GM12873 (cell line): ENCODE results near the gene PAIP2B.
A peak's percentile ranks its signal among the peaks of the same experiment; 100 is the strongest.

Experiments
- CTCF ChIP-seq: IDR thresholded peaks from 2 replicates; pipeline ENCODE4 v1.5.1; 2012; ENCODE audit warnings: low read depth, mild to moderate bottlenecking, moderate library complexity, low read length, control low read depth; ENCODE audit not compliant: insufficient read depth; ENCODE audit errors: missing control alignments

PAIP2B gene

GRCh38 chr2:71238089-71238488 is 11.2 kb upstream of the PAIP2B start:
- no peak for TF ChIP-seq CTCF

GRCh38 chr2:71235930-71236587 is 9.2 kb upstream of the PAIP2B start:
- TF ChIP-seq CTCF: no peak

GRCh38 chr2:71226096-71226964 is 573 bp downstream of the PAIP2B start:
- peak; percentile 8 for TF ChIP-seq CTCF

- TF ChIP-seq CTCF: no peak
These were observed 2.0 kb downstream of the PAIP2B start for GRCh38 chr2:71224935-71225334.

- no peak for TF ChIP-seq CTCF
These were observed 2.4 kb downstream of the PAIP2B start for GRCh38 chr2:71224457-71224856.

GRCh38 chr2:71223767-71224333 is 3.1 kb downstream of the PAIP2B start:
- peak; percentile 19 for TF ChIP-seq CTCF

GRCh38 chr2:71220743-71221142 is 6.2 kb downstream of the PAIP2B start:
- no peak for TF ChIP-seq CTCF
